GM12878 (cell line): ENCODE results near the gene LRP4. TPM values are rescaled to one million over a fixed set of nuclear protein-coding genes. Genes with fewer than 3 reads are reported as not detected.

Source experiments
- BRCA1 ChIP-seq: IDR thresholded peaks from 2 replicates; pipeline ENCODE4 v1.6.1; 2011; ENCODE audit warnings: low read depth, low read length, improper control_type of control experiment
- FOS ChIP-seq: IDR thresholded peaks from 3 replicates; pipeline ENCODE4 v1.6.1; 2011; ENCODE audit warnings: borderline replicate concordance; ENCODE audit not compliant: insufficient read length; ENCODE audit errors: extremely low read depth
- RELA ChIP-seq: fragments of 450-650 bp; IDR thresholded peaks from 2 replicates; pipeline ENCODE4 v1.8.0; 2014; ENCODE audit warnings: borderline replicate concordance; ENCODE audit not compliant: partially characterized antibody
- polyA plus RNA-seq, 11 experiments: library from polyadenylated mRNA; depleted of rRNA in 4 of 11; unstranded in 6 of 11; stranded (reverse) in 5 of 11; fragments of >200 nt; fragmentation: Nextera tagmentation in 4 of 11; fragmentation: Illumina TruSeq in 1 of 11; extraction: Ambion mirVana in 4 of 11; extraction: Trizol in 1 of 11; gene quantifications; 1 replicate in 1 of 11; 2 replicates in 10 of 11; pipeline versions ENCODE4 v1.2.1 to v1.2.3, GENCODE V29; 2011 to 2016; ENCODE audit warnings: inconsistent platforms in 2 of 11, missing spikeins in 2 of 11, low read depth in 1 of 11
- total RNA-seq, 4 experiments: library from RNA; depleted of rRNA in 3 of 4; stranded (reverse); fragments of >200 nt in 3 of 4; fragmentation: Illumina TruSeq in 1 of 4; extraction: Trizol in 1 of 4; gene quantifications; 2 replicates each; pipeline versions ENCODE4 v1.2.1 to v1.2.3, GENCODE V29; 2013 to 2021
- TF ChIP-seq, protein P1 (sequence below): fragments of 150-350 bp; IDR thresholded peaks from 2 replicates; pipeline ENCODE4 v1.6.1; 2016; ENCODE audit warnings: low read depth, low read length
- TF ChIP-seq, protein P2 (sequence below): IDR thresholded peaks from 2 replicates; pipeline ENCODE4 v1.6.1; 2011; ENCODE audit warnings: borderline replicate concordance, low read depth, mild to moderate bottlenecking, moderate library complexity, low read length; ENCODE audit not compliant: insufficient read depth, poor library complexity, severe bottlenecking
- TF ChIP-seq, protein P3 (sequence below): IDR thresholded peaks from 2 replicates; pipeline ENCODE4 v1.6.1; 2012; ENCODE audit warnings: improper control_type of control experiment, low read depth, low read length; ENCODE audit not compliant: insufficient replicate concordance

The LRP4 gene
- total and polyA plus RNA-seq, 10 of the 15 experiments (the other 5 are each of a cell fraction or from before 2014, with no cell fraction given): under 0.01 to 0.06 (median 0.03) TPM; not detected in 6

GRCh38 chr11:46966773-46967172 lies 48.4 kb upstream of the LRP4 start (continued):
- TF ChIP-seq, protein P1, sequence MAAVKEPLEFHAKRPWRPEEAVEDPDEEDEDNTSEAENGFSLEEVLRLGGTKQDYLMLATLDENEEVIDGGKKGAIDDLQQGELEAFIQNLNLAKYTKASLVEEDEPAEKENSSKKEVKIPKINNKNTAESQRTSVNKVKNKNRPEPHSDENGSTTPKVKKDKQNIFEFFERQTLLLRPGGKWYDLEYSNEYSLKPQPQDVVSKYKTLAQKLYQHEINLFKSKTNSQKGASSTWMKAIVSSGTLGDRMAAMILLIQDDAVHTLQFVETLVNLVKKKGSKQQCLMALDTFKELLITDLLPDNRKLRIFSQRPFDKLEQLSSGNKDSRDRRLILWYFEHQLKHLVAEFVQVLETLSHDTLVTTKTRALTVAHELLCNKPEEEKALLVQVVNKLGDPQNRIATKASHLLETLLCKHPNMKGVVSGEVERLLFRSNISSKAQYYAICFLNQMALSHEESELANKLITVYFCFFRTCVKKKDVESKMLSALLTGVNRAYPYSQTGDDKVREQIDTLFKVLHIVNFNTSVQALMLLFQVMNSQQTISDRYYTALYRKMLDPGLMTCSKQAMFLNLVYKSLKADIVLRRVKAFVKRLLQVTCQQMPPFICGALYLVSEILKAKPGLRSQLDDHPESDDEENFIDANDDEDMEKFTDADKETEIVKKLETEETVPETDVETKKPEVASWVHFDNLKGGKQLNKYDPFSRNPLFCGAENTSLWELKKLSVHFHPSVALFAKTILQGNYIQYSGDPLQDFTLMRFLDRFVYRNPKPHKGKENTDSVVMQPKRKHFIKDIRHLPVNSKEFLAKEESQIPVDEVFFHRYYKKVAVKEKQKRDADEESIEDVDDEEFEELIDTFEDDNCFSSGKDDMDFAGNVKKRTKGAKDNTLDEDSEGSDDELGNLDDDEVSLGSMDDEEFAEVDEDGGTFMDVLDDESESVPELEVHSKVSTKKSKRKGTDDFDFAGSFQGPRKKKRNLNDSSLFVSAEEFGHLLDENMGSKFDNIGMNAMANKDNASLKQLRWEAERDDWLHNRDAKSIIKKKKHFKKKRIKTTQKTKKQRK: no peak
- TF ChIP-seq BRCA1 (no peak), RELA (no peak), FOS (no peak)
- TF ChIP-seq, protein P2, sequence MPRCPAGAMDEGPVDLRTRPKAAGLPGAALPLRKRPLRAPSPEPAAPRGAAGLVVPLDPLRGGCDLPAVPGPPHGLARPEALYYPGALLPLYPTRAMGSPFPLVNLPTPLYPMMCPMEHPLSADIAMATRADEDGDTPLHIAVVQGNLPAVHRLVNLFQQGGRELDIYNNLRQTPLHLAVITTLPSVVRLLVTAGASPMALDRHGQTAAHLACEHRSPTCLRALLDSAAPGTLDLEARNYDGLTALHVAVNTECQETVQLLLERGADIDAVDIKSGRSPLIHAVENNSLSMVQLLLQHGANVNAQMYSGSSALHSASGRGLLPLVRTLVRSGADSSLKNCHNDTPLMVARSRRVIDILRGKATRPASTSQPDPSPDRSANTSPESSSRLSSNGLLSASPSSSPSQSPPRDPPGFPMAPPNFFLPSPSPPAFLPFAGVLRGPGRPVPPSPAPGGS: no peak
- TF ChIP-seq, protein P3, sequence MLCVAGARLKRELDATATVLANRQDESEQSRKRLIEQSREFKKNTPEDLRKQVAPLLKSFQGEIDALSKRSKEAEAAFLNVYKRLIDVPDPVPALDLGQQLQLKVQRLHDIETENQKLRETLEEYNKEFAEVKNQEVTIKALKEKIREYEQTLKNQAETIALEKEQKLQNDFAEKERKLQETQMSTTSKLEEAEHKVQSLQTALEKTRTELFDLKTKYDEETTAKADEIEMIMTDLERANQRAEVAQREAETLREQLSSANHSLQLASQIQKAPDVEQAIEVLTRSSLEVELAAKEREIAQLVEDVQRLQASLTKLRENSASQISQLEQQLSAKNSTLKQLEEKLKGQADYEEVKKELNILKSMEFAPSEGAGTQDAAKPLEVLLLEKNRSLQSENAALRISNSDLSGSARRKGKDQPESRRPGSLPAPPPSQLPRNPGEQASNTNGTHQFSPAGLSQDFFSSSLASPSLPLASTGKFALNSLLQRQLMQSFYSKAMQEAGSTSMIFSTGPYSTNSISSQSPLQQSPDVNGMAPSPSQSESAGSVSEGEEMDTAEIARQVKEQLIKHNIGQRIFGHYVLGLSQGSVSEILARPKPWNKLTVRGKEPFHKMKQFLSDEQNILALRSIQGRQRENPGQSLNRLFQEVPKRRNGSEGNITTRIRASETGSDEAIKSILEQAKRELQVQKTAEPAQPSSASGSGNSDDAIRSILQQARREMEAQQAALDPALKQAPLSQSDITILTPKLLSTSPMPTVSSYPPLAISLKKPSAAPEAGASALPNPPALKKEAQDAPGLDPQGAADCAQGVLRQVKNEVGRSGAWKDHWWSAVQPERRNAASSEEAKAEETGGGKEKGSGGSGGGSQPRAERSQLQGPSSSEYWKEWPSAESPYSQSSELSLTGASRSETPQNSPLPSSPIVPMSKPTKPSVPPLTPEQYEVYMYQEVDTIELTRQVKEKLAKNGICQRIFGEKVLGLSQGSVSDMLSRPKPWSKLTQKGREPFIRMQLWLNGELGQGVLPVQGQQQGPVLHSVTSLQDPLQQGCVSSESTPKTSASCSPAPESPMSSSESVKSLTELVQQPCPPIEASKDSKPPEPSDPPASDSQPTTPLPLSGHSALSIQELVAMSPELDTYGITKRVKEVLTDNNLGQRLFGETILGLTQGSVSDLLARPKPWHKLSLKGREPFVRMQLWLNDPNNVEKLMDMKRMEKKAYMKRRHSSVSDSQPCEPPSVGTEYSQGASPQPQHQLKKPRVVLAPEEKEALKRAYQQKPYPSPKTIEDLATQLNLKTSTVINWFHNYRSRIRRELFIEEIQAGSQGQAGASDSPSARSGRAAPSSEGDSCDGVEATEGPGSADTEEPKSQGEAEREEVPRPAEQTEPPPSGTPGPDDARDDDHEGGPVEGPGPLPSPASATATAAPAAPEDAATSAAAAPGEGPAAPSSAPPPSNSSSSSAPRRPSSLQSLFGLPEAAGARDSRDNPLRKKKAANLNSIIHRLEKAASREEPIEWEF: no peak
